Spleen (tissue), 11 donors: ENCODE results near the gene TIGD3. TPM values are rescaled to one million over a fixed set of nuclear protein-coding genes. Genes with fewer than 3 reads are reported as not detected.

Experiments used
- DNase-seq: peaks from one replicate; pipeline ENCODE4 v3.0.0-alpha.2; 2020
- H3K27ac ChIP-seq, 8 donors: fragments of 200-600 bp; sonication (generic) in 7 of 8; 1 replicate in 4 of 8; 2 replicates in 4 of 8; pipeline versions ENCODE4 v1.5.0 to v1.8.0; 2016 to 2021; ENCODE audit warnings: inconsistent platforms in 4 of 8, mild to moderate bottlenecking in 4 of 8, moderate library complexity in 1 of 8
- H3K27me3 ChIP-seq, 7 donors: fragments of 200-600 bp; sonication (generic) in 6 of 7; replicated peaks in 1 of 7; 1 replicate in 4 of 7; 2 replicates in 3 of 7; pipeline versions ENCODE4 v1.5.0 to v1.8.0; 2016 to 2021; ENCODE audit warnings: inconsistent platforms in 3 of 7, mild to moderate bottlenecking in 1 of 7
- H3K36me3 ChIP-seq, 6 donors: fragments of 200-600 bp; sonication (generic) in 5 of 6; 1 replicate in 4 of 6; 2 replicates in 2 of 6; pipeline versions ENCODE4 v1.5.0 to v1.8.0; 2016 to 2021; ENCODE audit warnings: inconsistent platforms in 2 of 6
- H3K4me1 ChIP-seq, 6 donors: fragments of 200-600 bp; sonication (generic) in 5 of 6; 1 replicate in 3 of 6; 2 replicates in 3 of 6; pipeline versions ENCODE4 v1.5.0 to v1.8.0; 2016 to 2021; ENCODE audit warnings: inconsistent platforms in 3 of 6
- H3K4me3 ChIP-seq, 8 donors: fragments of 200-600 bp; sonication (generic) in 7 of 8; 1 replicate in 4 of 8; 2 replicates in 4 of 8; pipeline versions ENCODE4 v1.5.0 to v1.8.0; 2016 to 2021; ENCODE audit warnings: inconsistent platforms in 4 of 8, mild to moderate bottlenecking in 4 of 8, moderate library complexity in 2 of 8
- H3K9me3 ChIP-seq, 8 donors: fragments of 200-600 bp; sonication (generic) in 7 of 8; 1 replicate in 4 of 8; 2 replicates in 4 of 8; pipeline versions ENCODE4 v1.5.0 to v1.8.0; 2016 to 2021; ENCODE audit warnings: inconsistent platforms in 4 of 8
- CTCF ChIP-seq, 11 experiments: fragments of 200-600 bp in 7 of 11; fragments of 450-650 bp in 4 of 11; sonication (generic) in 4 of 11; IDR thresholded peaks in 8 of 11; conservative IDR thresholded peaks in 3 of 11; 1 replicate in 7 of 11; 2 replicates in 4 of 11; pipeline versions ENCODE4 v1.4.0 to v1.8.0; 2016 to 2021; ENCODE audit warnings: antibody characterized with exemption in 11 of 11, inconsistent platforms in 4 of 11, mild to moderate bottlenecking in 1 of 11
- POLR2A ChIP-seq, 3 donors: fragments of 450-650 bp; IDR thresholded peaks; one replicate each; pipeline ENCODE4 v1.5.1; 2017; ENCODE audit warnings: antibody characterized with exemption in 3 of 3, mild to moderate bottlenecking in 1 of 3
- POLR2AphosphoS5 ChIP-seq, 3 donors: sonication (generic); formaldehyde crosslinking; IDR thresholded peaks; one replicate each; pipeline ENCODE4 v1.5.1; 2017; ENCODE audit warnings: antibody characterized with exemption in 3 of 3
- WGBS, 5 donors: extraction: QIAGEN DNeasy Blood & Tissue Kit in 3 of 5; methylation state at CpG; one replicate each; pipeline versions ENCODE4 v1.1.5 to v1.1.7; 2013 to 2018; 5-methylcytosine and 5-hydroxymethylcytosine counted together
- intact Hi-C: fragments of 100-400 bp; cut with DNase I; formaldehyde crosslinking; loops from one replicate; pipeline ENCODE4 v1.15.0; 2023; ENCODE audit warnings: low total_unique reads
- polyA plus RNA-seq, 3 donors: library from polyadenylated mRNA; stranded (reverse); fragments of 200-250 nt; gene quantifications; one replicate each; pipeline ENCODE4 v1.2.1, GENCODE V29; 2013
- total RNA-seq, 7 donors: library from RNA; depleted of rRNA in 3 of 7; stranded (reverse); fragments of >200 nt in 3 of 7; fragmentation: NEBNext Ultra II Directional in 4 of 7; extraction: Animal tissue kit (Norgen Biotek cat#: 25700) in 4 of 7; gene quantifications; one replicate each; pipeline versions ENCODE4 v1.1.0 to v1.2.1, GENCODE V29; 2016 to 2021
- donor health status: healthy with polysubstance abuse.
- donor health status: DM: no; HTN: no; CAD: no; lungs with moderate emphysema.
- donor health status: DM: no; HTN: no; CAD: no.
- donor health status: Bipolar disorder and iron deficiency.
- donor health status: healthy.
- donor health status: DM: no; HTN: no; CAD: no.
- donor health status: DM: yes; HTN: yes; CAD: no.

Gene TIGD3
- total and polyA plus RNA-seq, 10 donors: 0.56 to 2.7 (median 0.93) TPM

DNA sequence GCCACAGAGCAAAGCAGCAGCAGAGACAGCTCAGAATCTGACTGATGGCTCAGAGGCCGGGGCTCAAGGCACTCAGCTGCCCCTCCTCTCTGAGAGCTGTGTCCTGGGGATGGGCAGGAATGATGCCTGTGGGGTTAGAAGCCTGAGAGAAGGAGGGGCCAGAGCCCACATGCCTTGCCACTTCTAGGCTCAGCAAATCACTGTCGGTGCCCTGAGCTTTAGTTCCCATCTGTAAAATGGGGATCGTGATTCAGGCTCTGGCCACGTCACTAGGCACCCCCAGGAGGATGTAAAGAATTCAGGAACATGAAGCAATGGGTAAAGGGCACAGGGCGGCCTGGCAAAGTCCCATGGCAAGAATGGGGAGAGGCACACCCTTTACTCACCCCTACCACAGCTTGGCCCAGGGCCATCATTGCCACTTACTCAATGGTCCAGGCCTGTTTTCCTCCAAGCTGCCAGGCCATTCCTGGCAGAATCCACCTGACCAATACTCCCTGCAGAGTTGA is 43.3 kb upstream of the TIGD3 start:
- intact Hi-C loops: no loop called here
- Histone ChIP-seq H3K4me3 (no peak overlapping the region), H3K9me3 (no peaks in the 10 kb centered on the region), H3K36me3 (peaks cover 0 to 3% (median 0%) of the 10 kb centered on the region in 6 donors), H3K4me1 (peaks cover 20 to 94% (median 69%) of the 10 kb centered on the region in 6 donors), H3K27ac (peak overlapping the region in 5 of 8 donors; percentile 27 to 82 (median 43)), H3K27me3 (peaks cover 0 to 12% (median 0%) of the 10 kb centered on the region in 7 donors)
- DNase-seq: no peak
- WGBS, 5 donors: 74 to 88% (median 76%) methylated on average over 5 of the region's 5 CpGs
- TF ChIP-seq POLR2AphosphoS5 (IDR thresholded peaks at IDR 0.05) (peak in 1 of 3 donors; percentile 36), CTCF (IDR thresholded peaks at IDR 0.05 in 8 of 11, conservative IDR thresholded peaks at IDR 0.05 in 3 of 11) (no peak)

- TF ChIP-seq POLR2A (IDR thresholded peaks at IDR 0.05): peak in 1 of 3 donors; percentile 27
- peak; percentile 70 to 89 (median 84) for TF ChIP-seq POLR2AphosphoS5 (IDR thresholded peaks at IDR 0.05)
- peak in 3 of 11 experiments; percentile 29 to 63 (median 34) for TF ChIP-seq CTCF (IDR thresholded peaks at IDR 0.05 in 8 of 11, conservative IDR thresholded peaks at IDR 0.05 in 3 of 11)
- peaks cover 6 to 98% (median 70%) of the 10 kb centered on the region in 6 donors for H3K4me1 ChIP-seq
- peak; percentile 94 for DNase-seq
- peak within 1 kb of the TSS; percentile 77 to 98 (median 86) for H3K4me3 ChIP-seq
- H3K27ac ChIP-seq: peak within 1 kb of the TSS; percentile 68 to 97 (median 87)
- 0 to 1% (median 0%) methylated on average over 28 to 74 of the region's 74 CpGs for WGBS, 5 donors
- no peaks in the 10 kb centered on the region for H3K9me3 ChIP-seq
- intact Hi-C loops: loop anchor here (5.0 kb wide), 1 partner anchor 37 kb away; no protein-coding TSS in a partner anchor
- peaks cover 0 to 12% (median 0%) of the 10 kb centered on the region in 7 donors for H3K27me3 ChIP-seq
- H3K36me3 ChIP-seq: peaks cover 0 to 7% (median 0%) of the 10 kb centered on the region in 6 donors
These were observed 39.9 kb upstream of the TIGD3 start, which contains the start of gene CDC42EP2 for GRCh38 chr11:65314501-65315203. Gene CDC42EP2 (plus strand): TSS chr11:65314866. CDS start chr11:65320899, 6,033 bp downstream.

- Histone ChIP-seq H3K27me3 (peaks cover 0 to 12% (median 0%) of the 10 kb centered on the region in 7 donors), H3K9me3 (no peaks in the 10 kb centered on the region), H3K36me3 (peaks cover 0 to 14% (median 0%) of the 10 kb centered on the region in 6 donors), H3K27ac (peak overlapping the region; percentile 68 to 97 (median 87)), H3K4me3 (peak overlapping the region; percentile 77 to 98 (median 86)), H3K4me1 (peaks cover under 1 to 98% (median 67%) of the 10 kb centered on the region in 6 donors)
- WGBS, 5 donors: 0 to 1% (median 1%) methylated on average over 22 to 59 of the region's 59 CpGs
- TF ChIP-seq CTCF (IDR thresholded peaks at IDR 0.05 in 8 of 11, conservative IDR thresholded peaks at IDR 0.05 in 3 of 11): peak; percentile 67 to 97 (median 95)
- no peak for TF ChIP-seq POLR2A (IDR thresholded peaks at IDR 0.05)
- TF ChIP-seq POLR2AphosphoS5 (IDR thresholded peaks at IDR 0.05): peak; percentile 43 to 74 (median 59)
- DNase-seq: peak; percentile 95
- intact Hi-C loops: loop anchor here (5.0 kb wide), 1 partner anchor 38 kb away; no protein-coding TSS in a partner anchor
These were observed 39.2 kb upstream of the TIGD3 start for GRCh38 chr11:65315204-65315865.
